Activated T-cell treated with anti-CD3 and anti-CD28 coated beads for 1 hour (primary cell): ENCODE results near the gene NKG7.

Experiments used
- DNase-seq: peaks from one replicate; pipeline ENCODE4 v3.0.0-alpha.2; 2020; ENCODE audit warnings: low read depth

The NKG7 gene

DNA sequence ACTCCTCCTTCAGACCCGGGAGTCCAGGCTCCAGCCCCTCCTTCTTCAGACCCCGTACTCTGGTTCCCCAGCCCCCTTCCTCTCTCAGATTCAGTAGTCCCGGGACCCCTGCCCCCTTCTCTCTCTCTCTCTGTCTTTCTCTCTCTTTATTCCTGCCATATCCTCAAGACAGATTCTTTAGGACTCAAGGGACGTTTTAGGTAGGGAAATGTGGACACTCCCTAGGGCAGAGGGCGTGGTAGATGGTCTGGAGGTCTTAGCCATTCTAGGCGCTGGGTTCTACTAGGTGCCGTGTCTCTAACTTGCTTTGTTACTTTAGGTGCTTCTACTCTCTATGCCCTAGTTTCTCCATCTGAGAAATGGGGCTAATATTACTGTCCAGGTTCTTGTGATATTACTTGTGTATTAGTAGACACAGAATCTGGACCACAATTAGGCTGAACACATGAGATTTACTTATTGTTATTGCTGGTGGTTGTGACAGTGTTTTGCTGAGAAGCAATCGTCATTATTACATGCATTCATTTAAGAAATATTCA is 18.7 kb upstream of the NKG7 start:
- DNase-seq, result no peak

- no peak for DNase-seq
These were observed 16.7 kb upstream of the NKG7 start for GRCh38 chr19:51389143-51389542.

GRCh38 chr19:51387924-51388389 is 15.5 kb upstream of the NKG7 start, which contains the start of gene LIM2:
Gene LIM2, minus strand, starts transcription at chr19:51387974. Its CDS starts 531 bp downstream, at chr19:51387443.
- no peak for DNase-seq

DNA sequence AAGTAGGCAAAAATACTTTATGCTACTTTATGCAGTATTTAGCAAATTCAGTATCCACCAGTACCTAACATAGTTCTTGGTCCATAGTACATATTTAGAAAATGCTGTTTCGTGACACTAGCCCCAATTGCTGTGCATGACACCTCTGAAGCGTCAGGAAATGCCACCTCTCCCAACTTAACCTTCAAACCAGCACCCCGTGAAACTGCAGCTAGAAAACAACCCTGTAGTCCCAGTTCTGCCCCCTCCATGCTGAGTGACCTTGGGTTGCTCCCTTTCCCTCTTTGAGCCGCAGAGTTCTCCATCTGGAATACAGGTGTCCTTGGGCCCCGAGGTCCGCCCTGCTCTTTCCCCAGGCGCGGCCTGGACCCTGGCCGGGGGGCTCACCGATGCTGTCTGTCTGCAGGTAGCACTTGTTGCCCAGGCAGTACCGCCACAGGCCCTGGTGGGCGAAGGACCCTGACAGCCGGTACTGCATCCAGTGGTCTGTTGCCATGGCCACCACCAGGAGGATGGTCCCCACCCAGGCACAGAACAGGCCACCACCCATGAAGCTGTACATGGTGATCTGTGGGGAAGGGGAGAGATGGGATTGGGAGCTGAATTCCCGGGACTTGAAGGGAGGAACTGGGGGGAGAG is 14.5 kb upstream of the NKG7 start:
- DNase-seq, result no peak

GRCh38 chr19:51382004-51382403 is 9.6 kb upstream of the NKG7 start:
- no peak for DNase-seq

- no peak for DNase-seq
These were observed 7.9 kb upstream of the NKG7 start for GRCh38 chr19:51380379-51380778.

DNA sequence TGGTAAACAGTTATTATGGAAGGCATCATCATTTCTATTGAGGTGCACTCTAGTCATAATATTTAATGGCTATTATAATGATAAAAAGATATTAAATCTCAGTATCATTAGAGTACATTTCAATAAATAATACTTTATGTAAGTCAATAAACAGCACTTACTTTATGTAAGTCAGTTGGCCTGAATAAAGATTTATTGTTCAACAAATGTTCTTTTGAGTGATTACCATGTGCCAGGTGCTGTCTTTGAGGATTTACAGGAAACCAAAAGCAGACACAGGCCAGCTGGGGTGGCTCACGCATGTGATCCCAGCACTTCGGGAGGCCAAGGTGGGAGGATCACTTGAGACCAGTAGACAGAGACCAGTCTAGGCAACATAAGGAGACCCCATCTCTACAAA is 5.0 kb upstream of the NKG7 start:
- DNase-seq, result no peak

- no peak for DNase-seq
These were observed 3.2 kb upstream of the NKG7 start for GRCh38 chr19:51375504-51376221.

DNA sequence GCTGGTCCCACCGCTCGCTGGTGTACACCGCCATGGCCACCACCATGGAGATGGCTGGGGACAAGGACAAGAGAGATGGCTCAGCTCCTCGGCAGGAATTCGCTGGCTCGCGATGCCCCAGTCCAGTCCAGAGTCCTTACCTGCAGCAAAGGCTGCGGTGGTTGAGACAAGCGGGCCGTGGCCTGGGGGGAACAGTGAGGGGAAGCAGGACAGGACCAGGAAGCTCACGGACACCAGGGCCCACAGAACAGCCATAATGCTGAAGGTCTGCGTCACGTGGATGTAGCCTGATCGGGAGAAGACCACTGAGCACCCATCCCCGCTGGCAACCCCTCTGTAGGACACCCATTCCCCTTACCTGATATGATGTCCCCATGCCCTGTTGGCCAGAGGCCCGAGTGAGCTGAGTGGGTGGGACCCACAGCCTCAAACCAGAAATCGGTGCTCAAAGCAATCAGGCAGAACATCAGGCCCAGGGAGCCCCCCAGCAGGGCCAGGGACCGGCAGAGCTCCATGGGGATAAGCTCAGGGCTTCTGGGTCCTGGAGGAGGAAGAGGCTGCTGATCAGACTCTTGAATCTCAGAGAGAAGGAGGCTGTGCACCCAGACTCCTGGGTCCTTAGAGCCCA is 319 bp downstream of the NKG7 start:
- DNase-seq, result no peak

- no peak for DNase-seq
These were observed 1.2 kb downstream of the NKG7 start for GRCh38 chr19:51371186-51371690.

DNA sequence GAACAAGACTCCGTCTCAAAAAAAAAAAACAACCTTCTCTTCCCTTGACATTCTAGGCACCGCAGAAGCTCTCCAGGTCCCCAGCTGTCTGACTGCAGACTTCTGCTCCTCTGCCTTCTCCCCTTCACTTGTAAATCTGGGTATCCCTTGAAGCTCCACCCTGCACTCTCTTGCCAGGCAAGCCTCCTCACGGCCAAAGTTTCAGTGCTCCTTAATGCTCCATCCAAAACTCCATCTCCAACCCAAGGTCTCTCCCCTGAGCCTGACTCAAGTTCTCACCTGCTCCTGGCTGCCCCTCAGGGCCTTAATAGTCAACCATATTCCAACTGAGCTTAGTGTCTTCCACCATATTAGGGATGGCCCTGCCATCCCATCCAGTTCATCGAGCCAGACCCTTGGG is 2.2 kb downstream of the NKG7 start:
- DNase-seq, result no peak

DNA sequence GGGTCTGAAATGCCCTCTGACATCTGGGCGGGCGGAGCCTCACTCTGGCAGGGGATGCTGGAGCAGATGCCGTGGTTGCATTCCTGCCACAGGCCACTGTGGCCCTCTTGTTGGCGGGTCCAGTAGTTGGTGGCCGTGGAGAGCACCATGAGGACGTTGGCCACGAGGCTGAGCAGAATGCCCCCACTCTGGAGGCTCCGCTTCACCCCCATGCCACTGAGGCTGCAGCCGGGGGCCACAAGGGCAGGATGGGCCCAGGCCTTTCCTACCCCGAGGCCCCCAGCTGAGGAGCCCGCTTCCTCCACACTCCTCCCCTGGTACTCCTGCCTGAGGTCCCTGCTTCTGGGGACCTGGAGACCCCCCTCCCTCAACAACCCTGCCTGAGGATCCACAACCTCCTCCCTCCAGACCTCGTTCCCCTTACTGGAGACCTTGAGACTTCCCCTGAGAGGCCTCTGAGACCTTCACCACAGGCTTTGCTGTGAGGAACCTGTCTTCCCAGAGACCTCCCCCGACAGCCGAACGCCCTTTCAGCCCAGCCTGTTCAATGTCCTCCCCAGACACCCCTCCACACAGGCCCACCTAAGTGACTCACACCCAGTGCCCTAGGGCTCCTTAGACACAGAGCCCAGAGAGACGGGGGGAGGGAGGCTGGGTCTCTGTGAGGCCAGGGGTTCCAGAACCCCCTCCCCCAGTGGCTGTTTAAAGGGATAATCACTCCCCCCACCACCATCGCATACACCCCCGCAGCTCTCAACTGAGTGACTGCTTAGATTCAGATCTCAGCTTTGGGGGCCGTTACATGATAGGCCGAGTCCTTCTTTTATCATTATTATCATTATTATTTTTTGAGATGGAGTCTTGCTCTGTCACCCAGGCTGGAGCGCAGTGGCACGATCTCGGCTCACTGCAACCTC is 3.8 kb downstream of the NKG7 start, which contains the start of gene CLDND2:
Gene CLDND2, minus strand, starts transcription at position 638 of the 917 bp plus-strand sequence. Its CDS starts 426 bp downstream, at position 212.
- DNase-seq, result no peak

- peak; percentile 93 for DNase-seq
These were observed 4.7 kb downstream of the NKG7 start for GRCh38 chr19:51367565-51368365.

DNA sequence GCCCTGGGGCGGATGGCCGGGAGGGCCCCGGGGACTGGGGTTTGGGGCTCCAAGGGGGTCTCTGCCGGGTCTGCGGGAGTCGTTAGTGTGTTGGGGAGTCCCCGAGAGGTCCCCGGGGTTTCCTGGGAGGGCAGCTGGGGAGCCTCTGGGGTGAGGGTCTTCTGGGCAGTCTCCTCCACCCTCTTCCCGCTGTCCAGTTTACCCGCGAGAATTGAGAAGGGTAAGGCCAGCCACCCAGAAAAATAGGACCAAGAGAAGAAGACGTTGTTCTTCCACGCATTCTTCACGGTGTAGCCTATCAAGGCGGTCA is 5.2 kb downstream of the NKG7 start:
- no peak for DNase-seq

DNA sequence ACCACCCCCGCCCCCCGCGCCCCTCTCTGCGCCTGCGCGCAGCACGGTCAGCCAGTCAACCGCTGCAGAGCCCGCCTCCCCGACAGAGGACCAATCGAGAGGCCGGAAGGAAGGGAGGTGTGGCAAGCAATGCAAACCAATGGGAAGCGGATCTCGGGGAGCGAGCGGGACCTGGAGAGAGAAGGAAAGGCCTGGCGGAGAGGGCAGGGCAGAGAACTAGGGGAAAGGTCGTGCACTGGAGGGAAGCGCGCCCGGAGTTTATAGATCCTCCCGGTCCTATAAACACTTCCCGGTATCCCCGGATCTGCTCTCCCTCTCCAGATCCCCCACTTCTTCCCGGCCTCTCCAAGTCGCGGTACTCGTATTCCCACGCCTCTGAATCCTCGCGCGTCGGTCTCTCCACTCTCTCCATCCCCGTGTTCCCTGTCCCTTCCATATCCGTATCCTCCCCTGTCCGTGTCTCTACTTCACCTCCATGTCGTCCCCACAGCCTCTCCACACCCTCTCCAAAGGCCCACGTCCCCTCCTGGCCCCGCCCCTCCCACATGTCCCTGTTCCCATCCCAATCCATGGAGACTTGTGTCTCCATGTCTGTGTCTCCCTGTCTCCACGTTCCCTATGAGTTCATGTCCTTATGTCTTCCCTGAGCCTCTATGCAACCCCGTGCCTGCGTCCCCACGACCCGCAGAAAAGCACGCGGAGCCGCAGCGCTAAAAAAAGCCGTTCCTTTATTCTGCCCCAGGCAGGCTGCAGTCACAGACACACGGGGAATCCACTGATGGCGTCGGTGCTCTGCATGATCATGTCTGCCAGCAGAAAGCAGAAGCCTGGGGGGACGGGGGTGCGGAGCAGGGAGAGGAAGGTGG is 5.8 kb downstream of the NKG7 start:
- DNase-seq, result peak; percentile 87

DNA sequence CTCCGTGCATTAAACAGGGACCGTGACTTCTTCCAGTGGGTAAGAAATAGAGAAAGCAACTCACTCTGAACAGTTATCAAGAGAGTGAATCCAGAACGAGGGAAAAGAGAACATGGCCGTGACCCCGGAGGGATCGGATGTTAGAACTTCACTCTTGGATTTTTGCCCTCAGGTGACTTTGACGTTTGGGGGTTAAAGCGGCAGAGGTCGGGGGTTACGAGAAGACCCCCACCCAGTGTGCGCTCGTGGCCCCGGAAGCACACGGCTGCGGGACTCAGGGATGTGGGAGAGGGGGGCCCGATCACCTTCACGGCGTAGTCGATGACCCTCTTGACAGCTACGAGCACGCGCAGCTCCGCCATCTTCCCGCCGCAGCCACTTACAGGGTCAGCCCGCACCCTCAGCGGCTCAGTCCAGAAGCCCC is 6.5 kb downstream of the NKG7 start, which contains the start of gene ETFB:
Gene ETFB, minus strand, starts transcription at position 424 of the 424 bp plus-strand sequence. Its CDS starts 62 bp downstream, at position 362.
- DNase-seq, result no peak

DNA sequence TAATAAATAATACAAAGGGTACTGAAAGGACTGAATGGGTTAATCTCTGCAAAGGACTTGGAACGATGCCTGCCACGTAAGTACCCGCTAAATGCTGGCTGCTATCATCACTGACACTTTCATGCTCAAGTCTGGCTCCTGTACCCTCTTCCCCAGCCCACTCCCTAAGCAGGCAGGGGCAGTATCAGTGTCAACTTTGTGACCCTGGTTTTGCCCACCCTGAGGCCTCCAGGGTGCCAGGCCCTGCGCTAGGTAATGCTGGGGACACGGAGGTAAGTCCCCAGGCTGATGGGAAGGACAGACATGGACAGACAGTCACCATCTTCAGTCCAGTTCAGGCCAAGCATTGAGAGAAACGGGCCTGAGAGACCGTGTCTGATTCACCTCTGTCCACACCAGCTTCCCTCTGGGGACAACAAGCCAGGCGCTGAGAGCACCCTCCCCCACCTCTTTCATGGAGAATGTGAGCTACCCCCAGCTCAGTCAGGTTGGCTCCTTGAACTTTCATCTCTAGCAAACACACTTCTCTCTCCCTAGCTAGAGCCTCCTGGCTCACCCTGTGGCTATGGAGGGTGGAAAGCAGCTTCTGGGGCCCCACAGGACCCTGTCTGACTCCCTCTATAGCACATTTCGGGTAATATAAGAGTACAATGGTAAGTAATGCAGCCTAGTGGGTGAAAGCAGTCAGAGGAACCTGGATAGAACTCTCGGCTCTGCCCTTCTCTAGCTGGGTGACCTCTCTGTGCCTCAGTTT is 7.1 kb downstream of the NKG7 start:
- DNase-seq, result no peak

DNA sequence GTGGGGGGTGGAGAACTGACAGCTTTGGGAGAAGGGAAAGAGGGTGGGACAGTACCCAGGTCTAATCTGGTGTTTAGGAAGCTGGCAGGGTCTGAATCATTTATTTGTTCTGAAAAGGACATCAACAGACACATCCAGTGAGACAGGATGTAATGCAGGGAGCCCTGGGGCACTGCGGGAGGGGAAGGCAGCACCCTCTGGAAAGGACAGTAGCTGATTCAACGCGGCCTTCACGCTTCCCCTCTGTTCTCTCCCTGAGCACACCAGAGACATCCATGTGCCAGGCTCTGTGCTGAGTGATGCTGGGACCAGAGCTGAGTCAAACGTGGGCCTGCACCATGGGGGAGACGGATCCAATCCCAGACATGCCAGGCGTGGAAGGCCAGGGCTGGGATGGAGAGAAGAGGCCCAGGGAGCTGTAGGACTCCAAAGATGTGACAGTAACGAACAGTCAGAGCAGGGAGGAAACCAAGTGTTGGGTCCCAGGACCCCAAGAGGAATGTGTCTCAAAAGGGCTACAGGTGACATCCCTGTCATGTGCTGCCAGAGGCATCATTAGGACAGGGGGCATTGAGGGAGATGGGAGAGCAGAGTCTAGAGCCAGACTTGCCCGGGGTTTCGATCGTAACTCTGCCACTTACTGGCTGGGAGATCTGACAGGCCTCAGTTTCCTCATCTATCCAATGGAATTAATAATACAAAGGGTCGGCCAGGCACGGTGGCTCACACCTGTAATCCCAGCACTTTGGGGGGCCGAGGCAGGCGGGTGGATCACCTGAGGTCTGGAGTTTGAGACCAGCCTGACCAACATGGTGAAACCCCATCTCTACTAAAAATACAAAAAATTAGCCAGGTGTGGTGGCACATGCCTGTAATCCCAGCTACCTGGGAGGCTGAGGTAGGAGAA is 8.0 kb downstream of the NKG7 start:
- DNase-seq, result no peak
